HG02981 (cell line): Measurements from ENCODE around the gene RHBDF1.
A peak's percentile ranks its signal among the peaks of the same experiment; 100 is the strongest.
"Not testable (repeated sequence)": the region's sequence is repeated elsewhere in the genome, so short reads cannot be mapped to it uniquely, and the experiment has no call there.

Experiments used
- ATAC-seq: cut with Tn5 transposase; IDR thresholded peaks from one replicate; pipeline ENCODE4 v1.9.1; 2021; ENCODE audit warnings: mild to moderate bottlenecking, moderate library complexity; ENCODE audit not compliant: unreplicated experiment

RHBDF1 gene

DNA sequence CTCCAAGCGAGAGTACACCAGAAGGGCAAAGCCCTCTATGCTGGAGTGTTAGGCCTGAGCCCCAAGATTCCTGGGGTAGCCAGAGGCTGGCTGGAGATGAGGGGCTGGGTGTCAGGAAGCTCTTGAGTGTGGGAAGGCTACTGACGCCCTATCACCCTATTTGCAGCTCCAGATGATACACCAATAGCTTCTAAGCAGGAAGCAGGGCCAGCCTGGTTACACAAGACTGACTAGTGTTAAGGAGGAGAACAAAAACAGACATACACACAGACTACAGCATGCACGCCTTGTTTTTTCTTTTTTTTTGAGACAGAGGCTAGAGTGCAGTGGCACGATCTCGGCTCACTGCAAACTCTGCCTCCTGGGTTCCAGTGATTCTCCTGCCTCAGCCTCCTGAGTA is 34.9 kb downstream of the RHBDF1 start:
- no peak for ATAC-seq

DNA sequence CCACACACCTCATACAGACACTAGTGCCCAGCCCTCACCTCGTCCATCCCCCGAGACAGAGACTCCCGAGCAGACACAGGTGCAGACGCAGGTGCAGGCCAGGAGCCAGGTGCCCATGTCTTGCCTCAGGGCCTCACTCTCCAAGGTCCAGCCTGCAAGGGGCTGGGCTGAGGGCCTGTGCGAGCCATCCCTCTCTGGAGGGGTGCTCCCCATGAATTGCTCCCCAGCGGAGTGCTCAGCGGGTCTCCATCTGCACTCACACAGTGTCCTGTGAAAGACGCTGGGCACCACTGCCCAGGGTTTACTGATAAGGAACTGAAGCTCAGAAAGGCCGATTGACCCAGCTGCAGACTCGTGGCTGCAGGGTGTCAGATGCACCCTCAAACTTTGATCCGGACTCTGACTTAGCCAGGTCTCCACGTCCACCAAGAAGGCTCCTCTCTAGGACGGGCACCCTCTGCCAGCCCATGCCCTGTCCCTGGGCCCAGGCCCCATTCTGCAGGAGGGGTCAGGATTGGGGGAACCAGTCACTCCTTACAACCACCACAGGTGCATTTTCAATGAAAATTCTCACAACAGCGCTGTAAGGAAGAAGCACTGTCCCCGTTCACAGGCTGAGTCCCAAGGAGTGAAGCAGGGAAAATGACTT is 36.0 kb downstream of the RHBDF1 start:
- ATAC-seq, result no peak

- no peak for ATAC-seq
These were observed 36.6 kb downstream of the RHBDF1 start for GRCh38 chr16:35678-36305.

DNA sequence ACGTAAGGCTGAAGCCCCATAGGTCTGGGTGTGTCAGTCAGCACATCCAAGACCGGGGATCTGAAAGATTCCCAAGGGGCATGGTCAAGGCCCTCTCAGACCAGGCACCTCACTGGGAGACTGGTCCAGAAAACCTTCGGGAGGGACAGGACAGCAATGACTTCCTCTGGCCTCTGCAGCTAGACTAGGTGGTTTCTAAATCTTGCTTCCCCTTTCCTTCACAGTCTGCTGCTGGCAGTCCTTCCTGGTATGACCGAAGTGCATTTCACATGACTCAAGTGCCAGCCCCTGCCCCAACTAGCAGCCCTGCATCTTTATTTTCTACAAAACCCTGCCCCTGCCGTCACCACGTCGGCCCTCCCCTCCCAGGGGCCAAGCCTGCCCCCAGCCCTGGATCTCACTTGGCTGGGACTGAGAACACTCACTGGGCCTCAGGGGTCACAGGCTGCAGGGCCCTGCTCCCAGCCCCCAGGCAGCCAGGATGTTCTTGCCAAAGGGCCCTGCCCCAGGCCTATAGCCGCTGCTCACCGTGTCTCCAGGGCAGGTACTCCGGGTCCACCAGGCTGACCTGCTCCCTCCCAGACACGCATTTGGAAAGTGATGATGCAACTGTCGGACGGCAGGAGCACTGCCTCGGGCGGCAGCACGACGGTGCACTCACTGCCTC is 37.3 kb downstream of the RHBDF1 start:
- ATAC-seq, result no peak

GRCh38 chr16:34648-34987 is 37.8 kb downstream of the RHBDF1 start:
- no peak for ATAC-seq

DNA sequence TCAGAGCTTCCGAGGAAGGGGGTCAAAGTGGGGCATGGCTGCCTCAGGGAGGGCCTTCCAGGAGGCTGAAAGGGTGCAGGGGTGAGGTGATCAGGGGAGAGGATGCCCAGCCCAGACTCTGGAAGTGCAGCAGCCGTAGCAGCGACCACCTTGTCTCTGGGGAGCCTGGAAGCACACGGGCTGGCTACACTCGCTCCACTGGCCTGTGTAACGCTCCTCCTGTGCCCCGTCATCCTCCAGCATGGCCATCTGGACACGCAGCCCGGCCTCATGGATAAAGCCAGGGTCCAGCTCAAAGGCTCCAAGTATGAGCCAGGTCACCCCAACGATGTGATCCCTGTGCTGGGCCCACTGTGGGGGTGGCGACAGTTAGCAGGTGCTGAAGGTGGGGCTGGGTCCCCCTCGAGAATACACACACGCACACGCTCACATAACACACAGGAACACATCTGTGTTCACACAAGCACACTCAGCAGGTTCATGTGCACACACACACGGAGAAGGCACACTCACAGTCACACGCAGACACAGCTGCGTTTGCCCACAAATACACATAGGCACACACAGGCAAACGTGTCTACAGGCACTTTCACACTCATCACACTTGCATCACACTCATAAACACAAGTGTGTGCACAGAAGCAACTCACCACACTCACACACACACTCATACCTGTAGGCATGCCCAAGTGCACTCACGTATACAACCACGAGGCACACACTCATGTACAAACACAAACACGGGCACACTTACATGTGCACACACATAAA is 38.4 kb downstream of the RHBDF1 start:
- ATAC-seq, result no peak

- ATAC-seq, result not testable (repeated sequence)
These were observed 39.1 kb downstream of the RHBDF1 start for GRCh38 chr16:33154-33876.

- not testable (repeated sequence) for ATAC-seq
These were observed 41.8 kb downstream of the RHBDF1 start for GRCh38 chr16:30627-31026.

GRCh38 chr16:25926-26348 is 46.5 kb downstream of the RHBDF1 start:
- ATAC-seq, result peak; percentile 55

DNA sequence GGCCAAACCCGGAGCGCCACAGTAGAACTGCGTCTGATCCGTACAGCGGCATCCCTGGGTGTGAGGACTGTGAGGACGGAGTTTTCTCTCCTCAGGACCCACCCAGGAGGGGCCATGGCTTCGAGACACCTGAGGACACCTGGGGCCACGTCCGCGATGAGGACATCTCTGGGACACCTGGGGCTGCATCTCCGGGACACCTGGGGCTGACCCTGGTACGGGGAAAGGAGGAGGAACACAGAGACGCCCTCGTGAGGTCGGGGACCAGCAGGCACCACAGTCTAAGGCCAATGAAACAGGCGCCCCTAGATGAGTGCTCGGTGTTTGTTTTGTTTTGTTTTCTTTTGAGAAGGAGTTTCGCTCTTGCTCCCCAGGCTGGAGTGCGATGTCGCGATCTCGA is 48.3 kb downstream of the RHBDF1 start:
- ATAC-seq, result not testable (repeated sequence)

DNA sequence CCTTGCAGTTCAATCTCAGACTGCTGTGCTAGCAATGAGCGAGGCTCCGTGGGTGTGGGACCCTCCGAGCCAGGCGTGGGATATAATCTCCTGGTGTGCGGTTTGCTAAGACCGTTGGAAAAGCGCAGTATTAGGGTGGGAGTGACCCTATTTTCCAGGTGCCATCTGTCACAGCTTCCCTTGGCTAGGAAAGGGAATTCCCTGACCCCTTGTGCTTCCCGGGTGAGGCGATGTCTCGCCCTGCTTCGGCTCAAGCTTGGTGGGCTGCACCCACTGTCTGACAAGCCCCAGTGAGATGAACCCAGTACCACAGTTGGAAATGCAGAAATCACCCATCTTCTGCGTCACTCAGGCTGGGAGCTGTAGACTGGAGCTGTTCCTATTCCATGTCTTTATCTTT is 51.5 kb downstream of the RHBDF1 start:
- not testable (repeated sequence) for ATAC-seq

GRCh38 chr16:17062-17765 is 55.2 kb downstream of the RHBDF1 start:
- ATAC-seq, result not testable (repeated sequence)

- not testable (repeated sequence) for ATAC-seq
These were observed 61.7 kb downstream of the RHBDF1 start for GRCh38 chr16:10772-11171.

- ATAC-seq, result no peak
These were observed 62.3 kb downstream of the RHBDF1 start for GRCh38 chr16:9903-10665.
